T-helper 17 cell (primary cell): ENCODE data around the gene SLC14A1. TPM values are rescaled to one million over a fixed set of nuclear protein-coding genes. Genes with fewer than 3 reads are reported as not detected.
"Not testable (repeated sequence)": the region's sequence is repeated elsewhere in the genome, so short reads cannot be mapped to it uniquely, and the experiment has no call there.

Experiments used
- ATAC-seq: fragments of 150-1000 bp; cut with Tn5 transposase; 2 replicates; pipeline ENCODE4 v1.10.0; 2021; ENCODE audit warnings: mild to moderate bottlenecking, moderate library complexity
- DNase-seq, 3 donors: peaks; one replicate each; pipeline versions ENCODE4 v3.0.0 to v3.0.0-alpha.2; 2020 to 2021
- H3K9me3 ChIP-seq: one replicate; pipeline ENCODE4 v1.7.0; 2013; ENCODE audit warnings: low read length, mild to moderate bottlenecking; ENCODE audit not compliant: control insufficient read depth, poor library complexity, severe bottlenecking
- H3K27ac Mint-ChIP-seq: one replicate; pipeline ENCODE4 v1.8.0; 2022; ENCODE audit warnings: mild to moderate bottlenecking, moderate library complexity, mixed read lengths
- H3K27me3 Mint-ChIP-seq: one replicate; pipeline ENCODE4 v1.8.0; 2022; ENCODE audit warnings: mixed read lengths
- H3K36me3 Mint-ChIP-seq: one replicate; pipeline ENCODE4 v1.8.0; 2022; ENCODE audit warnings: low read depth, mixed read lengths
- H3K4me1 Mint-ChIP-seq: one replicate; pipeline ENCODE4 v1.8.0; 2022; ENCODE audit warnings: mild to moderate bottlenecking, mixed read lengths
- H3K4me3 Mint-ChIP-seq: one replicate; pipeline ENCODE4 v1.8.0; 2022; ENCODE audit warnings: mild to moderate bottlenecking, moderate library complexity, mixed read lengths
- total RNA-seq, 4 donors: library from RNA in 2 of 4; stranded (reverse) in 2 of 4; gene quantifications; one replicate each; pipeline ENCODE4 v1.2.3 and lab custom pipeline; 2022 to 2026

The SLC14A1 gene
- total RNA-seq, 2 donors from 2014 or later: 8.0 to 9.8 TPM

DNA sequence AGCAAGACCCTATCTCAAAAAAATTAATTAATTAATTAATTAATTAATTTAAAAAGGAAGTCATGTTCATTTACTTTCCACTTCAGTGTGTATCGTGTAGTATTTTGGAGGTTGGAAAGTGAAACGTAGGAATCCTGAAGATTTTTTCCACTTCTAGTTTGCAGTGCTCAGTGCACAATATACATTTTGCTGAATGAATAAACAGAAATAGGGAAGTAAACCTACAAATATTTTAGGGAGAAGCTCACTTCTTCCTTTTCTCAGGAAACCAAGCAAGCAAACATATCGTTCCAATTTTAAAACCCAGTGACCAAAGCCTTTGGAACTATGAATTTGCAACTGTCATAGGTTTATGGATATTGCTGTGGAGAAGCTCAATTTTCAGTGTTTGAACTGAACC lies 27.8 kb downstream of the SLC14A1 start:
- Mint-ChIP-seq H3K4me1 (peaks cover 2% of the 10 kb centered on the region), H3K27me3 (peaks cover 7% of the 10 kb centered on the region), H3K36me3 (peaks cover 2% of the 10 kb centered on the region), H3K27ac (no peak overlapping the region), H3K4me3 (no peak overlapping the region)
- H3K9me3 ChIP-seq: no peaks in the 10 kb centered on the region
- no peak for ATAC-seq
- no peak for DNase-seq

DNA sequence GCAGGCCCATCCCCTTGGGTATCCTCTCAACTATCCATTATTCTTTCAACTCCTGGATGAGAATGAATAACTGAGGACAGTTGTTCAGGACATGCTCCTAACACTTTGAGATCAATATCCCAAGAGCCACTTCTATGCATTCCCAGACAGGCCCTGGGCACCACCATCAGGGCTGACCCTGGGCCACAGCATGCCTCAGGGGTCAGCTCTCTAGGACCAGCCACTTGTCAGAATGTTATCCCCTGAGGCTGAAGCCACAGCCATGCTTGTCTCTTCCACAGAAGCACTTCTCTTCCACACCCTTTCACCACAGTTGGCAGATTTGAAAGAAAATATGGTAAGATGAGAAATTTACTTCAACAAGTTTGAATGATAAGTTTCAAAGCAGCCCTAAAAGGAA lies 28.7 kb downstream of the SLC14A1 start:
- ATAC-seq (no peak), DNase-seq (no peak)
- Mint-ChIP-seq H3K4me1 (peaks cover 2% of the 10 kb centered on the region), H3K36me3 (peaks cover 2% of the 10 kb centered on the region), H3K27ac (no peak overlapping the region), H3K27me3 (peaks cover 16% of the 10 kb centered on the region), H3K4me3 (no peak overlapping the region)
- no peaks in the 10 kb centered on the region for H3K9me3 ChIP-seq

DNA sequence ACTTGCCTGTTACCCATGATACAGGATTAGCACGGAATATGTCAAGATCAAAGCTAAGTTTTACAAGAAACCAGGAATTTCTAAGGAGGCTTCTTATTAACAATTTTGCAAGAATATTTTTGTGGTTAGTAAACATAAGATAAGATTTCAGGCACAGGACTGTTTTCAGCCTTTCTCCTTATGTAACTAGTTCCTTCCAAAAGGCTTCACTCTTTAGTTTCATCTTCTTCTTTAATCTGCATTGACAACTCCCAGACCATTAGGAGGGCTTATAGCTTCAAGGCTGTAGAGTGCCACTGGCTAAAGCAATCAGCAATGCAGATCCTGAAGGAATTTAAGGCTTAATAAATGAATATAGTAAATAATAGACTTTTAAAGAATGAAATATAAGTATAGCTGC lies 29.3 kb downstream of the SLC14A1 start:
- no peak overlapping the region for H3K27ac Mint-ChIP-seq
- peaks cover 2% of the 10 kb centered on the region for H3K36me3 Mint-ChIP-seq
- H3K9me3 ChIP-seq: no peaks in the 10 kb centered on the region
- peaks cover 2% of the 10 kb centered on the region for H3K4me1 Mint-ChIP-seq
- peaks cover 16% of the 10 kb centered on the region for H3K27me3 Mint-ChIP-seq
- no peak overlapping the region for H3K4me3 Mint-ChIP-seq
- DNase-seq (no peak), ATAC-seq (no peak)

DNA sequence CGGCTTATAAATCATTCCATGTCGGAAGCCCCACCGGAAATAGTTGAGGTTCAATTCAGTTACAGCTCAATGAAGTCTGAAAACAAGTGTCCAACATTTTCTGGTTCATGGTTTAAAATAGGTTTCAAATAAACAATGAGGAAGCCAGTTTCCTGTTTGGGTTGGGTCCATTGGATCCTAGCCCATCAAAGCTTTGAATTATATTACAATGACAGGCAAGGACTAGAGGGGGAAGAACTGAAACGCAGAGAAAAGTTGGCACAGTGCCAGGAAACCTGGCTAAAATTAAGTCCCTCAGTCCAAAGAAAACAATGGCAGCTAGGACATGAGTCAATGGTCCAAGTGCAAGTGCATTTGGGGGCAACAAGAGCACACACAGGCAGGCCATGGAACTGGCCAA lies 32.0 kb downstream of the SLC14A1 start:
- Mint-ChIP-seq H3K4me3 (no peak overlapping the region), H3K36me3 (peaks cover 2% of the 10 kb centered on the region), H3K27me3 (peaks cover 26% of the 10 kb centered on the region), H3K27ac (no peak overlapping the region), H3K4me1 (peaks cover 5% of the 10 kb centered on the region)
- H3K9me3 ChIP-seq: no peaks in the 10 kb centered on the region
- ATAC-seq (no peak), DNase-seq (no peak)

DNA sequence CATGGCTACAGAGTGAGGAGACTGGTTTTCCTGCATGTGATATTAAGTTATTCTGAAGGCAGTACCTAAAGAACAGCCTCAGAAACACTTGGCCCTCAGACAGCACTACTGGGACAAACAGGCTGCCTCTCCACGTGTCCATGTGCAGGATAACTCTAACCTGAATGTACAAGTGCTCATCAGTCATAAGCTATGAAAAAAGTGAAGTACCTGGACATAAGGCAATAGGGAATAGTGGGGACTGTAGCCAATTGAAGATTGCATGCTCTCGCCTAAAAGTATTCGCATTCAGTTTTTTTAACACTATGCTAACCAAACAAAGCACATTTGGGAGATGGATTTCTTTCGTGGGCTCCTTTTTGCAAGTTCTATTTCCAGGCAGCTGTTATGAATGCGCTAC lies 33.0 kb downstream of the SLC14A1 start:
- no peak for ATAC-seq

DNA sequence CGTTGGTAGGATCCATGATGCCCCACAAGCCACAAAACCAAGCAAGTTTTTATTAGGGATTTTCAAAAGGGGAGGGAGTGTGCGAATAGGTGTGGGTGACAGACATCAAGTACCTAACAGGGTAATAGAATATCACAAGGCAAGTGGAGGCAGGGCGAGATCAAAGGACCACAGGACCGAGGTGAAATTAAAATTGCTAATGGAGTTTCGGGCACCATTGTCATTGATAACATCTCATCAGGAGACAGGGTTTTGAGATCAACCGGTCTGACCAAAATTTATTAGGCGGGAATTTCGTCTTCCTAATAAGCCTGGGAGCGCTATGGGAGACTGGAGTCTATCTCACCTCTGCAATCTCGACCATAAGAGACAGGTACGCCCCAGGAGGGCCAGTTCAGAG lies 33.7 kb downstream of the SLC14A1 start:
- not testable (repeated sequence) for DNase-seq, H3K27ac Mint-ChIP-seq, H3K36me3 Mint-ChIP-seq, H3K4me1 Mint-ChIP-seq, H3K4me3 Mint-ChIP-seq, ATAC-seq, H3K9me3 ChIP-seq
- H3K27me3 Mint-ChIP-seq: peaks cover 31% of the 10 kb centered on the region

More for the DNA sequence above, 33.0 kb downstream of the SLC14A1 start:
- H3K9me3 ChIP-seq: no peaks in the 10 kb centered on the region
- peaks cover 2% of the 10 kb centered on the region for H3K36me3 Mint-ChIP-seq
- peaks cover 5% of the 10 kb centered on the region for H3K4me1 Mint-ChIP-seq
- H3K27me3 Mint-ChIP-seq: peaks cover 31% of the 10 kb centered on the region
- H3K4me3 Mint-ChIP-seq: no peak overlapping the region
- no peak overlapping the region for H3K27ac Mint-ChIP-seq
- no peak for DNase-seq

DNA sequence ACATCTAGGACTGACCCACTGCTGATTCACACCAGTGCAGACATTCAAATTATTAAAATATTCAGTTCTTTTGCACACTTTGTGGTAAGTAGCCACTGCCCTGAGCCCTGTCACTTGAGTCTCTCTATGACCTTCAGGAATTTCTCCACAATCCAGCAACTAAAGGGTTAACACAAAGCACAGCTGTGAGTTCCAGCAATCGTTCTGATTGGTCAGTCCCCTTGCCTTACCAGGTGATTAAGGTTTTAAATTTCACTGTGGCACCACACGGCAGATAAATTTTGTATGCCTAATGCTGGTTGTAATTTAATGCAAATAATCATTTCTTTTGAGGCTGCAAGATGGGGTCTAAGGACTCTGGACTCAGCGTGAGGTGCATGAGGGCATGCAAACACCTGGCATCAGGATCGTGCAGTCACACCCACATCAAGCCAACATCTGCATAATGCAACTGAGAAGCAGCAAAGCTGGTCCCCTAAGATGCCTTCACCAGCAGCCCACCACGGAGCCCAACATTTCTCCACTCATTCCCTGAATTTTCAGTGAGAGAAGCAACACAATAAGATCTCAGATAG lies 36.6 kb downstream of the SLC14A1 start:
- Mint-ChIP-seq H3K4me3 (no peak overlapping the region), H3K36me3 (no peaks in the 10 kb centered on the region), H3K27me3 (peaks cover 31% of the 10 kb centered on the region), H3K27ac (no peak overlapping the region), H3K4me1 (peaks cover 6% of the 10 kb centered on the region)
- no peak for ATAC-seq
- H3K9me3 ChIP-seq: no peaks in the 10 kb centered on the region
- no peak for DNase-seq

DNA sequence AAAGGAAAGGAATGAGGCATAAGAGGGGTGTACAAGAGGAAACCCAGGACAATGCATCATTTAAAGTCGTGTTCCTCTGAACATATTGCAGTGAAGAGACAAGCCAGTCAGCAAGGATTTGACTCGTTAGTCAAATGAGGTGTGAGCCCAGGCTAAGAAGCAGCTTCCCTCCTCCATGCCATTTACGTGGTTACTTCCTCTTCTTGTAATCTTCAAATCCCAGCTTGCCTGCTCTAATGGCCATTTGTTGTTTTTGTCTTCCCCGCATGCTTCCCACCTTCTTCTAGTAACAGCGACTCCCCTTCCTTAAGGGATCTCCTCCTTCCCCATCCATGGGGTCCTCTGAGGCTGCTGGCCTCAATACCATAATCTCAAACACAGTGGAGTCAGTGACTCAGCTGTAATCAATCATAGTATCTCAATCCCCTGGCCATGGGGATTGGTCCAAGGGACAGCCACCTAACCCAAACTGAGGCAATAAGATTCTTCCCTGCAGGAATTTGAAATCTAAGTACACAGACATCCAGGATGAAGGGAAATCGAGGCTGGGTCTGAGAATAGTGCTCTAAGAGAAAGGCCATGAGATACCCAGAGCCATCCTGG lies 37.6 kb downstream of the SLC14A1 start:
- DNase-seq: no peak
- no peak overlapping the region for H3K27ac Mint-ChIP-seq
- ATAC-seq: no peak

DNA sequence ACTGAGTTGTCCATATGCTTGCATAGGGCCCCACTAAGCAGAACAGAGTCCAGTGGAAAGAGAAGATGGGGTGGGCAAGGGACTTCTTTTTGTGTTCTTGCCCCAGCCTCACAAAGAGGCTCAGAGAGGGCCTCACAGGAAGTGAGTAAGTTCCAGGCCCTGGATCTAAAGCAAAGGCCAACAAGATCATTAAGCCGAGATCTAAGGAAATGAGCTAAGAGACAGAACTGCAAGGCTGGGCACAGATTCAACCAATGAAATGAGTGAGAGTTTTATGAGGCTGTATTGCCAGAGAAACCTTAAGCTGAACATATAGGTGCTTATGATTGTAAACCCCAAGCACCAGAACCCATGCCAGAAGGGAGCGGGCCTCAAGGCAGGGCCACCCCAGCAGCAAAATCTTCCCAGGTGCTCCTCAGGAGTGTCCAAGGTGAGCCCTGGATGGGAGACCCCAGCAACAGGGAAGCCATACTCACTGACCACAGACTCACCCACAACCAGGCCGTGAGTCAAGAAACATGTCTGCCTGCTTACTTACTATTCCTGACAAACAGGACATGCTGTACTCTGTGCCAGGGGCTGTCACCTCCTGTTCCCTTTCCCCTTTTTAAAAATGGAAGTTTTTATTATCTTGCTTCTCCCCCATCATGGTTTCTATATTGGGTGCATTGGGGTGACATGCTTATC lies 40.2 kb downstream of the SLC14A1 start:
- Mint-ChIP-seq H3K27me3 (peaks cover 25% of the 10 kb centered on the region), H3K27ac (no peak overlapping the region), H3K4me3 (no peak overlapping the region), H3K36me3 (no peaks in the 10 kb centered on the region), H3K4me1 (peaks cover 6% of the 10 kb centered on the region)
- no peak for ATAC-seq
- DNase-seq: no peak
- H3K9me3 ChIP-seq: no peaks in the 10 kb centered on the region

More for the DNA sequence above, 37.6 kb downstream of the SLC14A1 start:
- no peaks in the 10 kb centered on the region for H3K9me3 ChIP-seq
- Mint-ChIP-seq H3K4me3 (no peak overlapping the region), H3K27me3 (peaks cover 25% of the 10 kb centered on the region), H3K4me1 (peaks cover 6% of the 10 kb centered on the region), H3K36me3 (no peaks in the 10 kb centered on the region)

DNA sequence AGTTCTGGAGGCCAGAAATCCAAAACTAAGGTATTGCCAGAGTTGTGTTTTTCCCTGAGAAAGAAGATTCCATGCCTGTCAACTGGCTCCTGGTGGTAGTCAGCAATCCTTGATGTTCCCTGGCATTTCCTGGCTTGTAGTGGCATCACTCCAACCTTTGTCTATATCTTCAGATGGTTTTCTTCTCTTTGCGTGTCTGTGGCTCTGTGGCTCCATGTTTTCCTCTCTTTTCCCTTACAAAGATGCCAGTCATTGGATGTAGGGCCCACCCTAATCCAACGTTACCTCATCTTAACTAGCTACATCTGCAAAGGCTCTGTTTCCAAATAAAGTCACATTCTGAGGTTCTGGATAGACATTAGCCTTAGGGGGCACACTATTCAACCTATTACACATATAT lies 41.8 kb downstream of the SLC14A1 start:
- peaks cover 2% of the 10 kb centered on the region for H3K36me3 Mint-ChIP-seq
- DNase-seq (no peak), ATAC-seq (no peak)
- H3K27ac Mint-ChIP-seq: no peak overlapping the region
- no peaks in the 10 kb centered on the region for H3K9me3 ChIP-seq
- H3K4me1 Mint-ChIP-seq: peaks cover 3% of the 10 kb centered on the region
- peaks cover 16% of the 10 kb centered on the region for H3K27me3 Mint-ChIP-seq
- no peak overlapping the region for H3K4me3 Mint-ChIP-seq

DNA sequence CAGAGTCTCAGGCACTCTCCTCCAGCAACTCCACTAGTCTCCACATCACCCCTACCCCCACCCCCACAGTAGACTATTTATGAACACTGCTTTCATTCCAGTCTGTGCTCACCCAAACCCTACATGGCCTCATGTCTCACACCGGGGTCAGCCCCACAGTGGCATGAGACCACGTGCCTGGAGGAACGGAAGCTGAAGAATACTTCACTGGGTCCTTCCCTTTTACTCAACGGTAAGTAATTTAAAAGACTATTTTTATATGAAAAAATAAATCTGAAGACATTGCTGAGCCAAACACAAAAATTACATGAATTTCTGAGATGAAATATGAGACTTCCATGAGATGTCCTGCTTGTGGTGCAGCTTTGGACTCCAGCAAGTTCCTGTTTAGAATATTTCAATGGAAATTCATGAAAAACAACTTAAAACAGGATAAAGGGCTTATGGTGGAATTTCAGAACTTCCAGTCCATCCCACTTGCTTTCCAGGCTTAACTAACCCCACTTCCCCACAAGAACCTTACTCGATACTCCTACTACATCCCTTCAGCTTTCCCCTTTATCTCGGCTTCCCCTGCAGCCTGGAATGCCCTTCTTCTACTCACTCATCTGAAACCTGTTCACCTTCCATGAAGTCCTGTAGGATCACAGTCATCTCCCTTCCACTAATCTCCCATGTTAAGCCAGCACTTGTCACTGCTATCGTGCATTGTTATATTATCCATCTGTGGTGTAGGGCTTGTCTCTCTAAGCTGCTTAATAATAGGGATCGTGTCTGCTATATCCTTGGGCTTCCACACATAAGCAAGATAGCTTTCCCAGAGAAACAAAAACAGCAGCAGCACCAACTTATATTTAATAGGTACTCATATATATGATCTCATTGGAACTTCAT lies 47.9 kb downstream of the SLC14A1 start:
- Mint-ChIP-seq H3K36me3 (peaks cover 2% of the 10 kb centered on the region), H3K4me1 (peaks cover 25% of the 10 kb centered on the region), H3K4me3 (no peak overlapping the region), H3K27ac (peak overlapping the region; percentile 0), H3K27me3 (peaks cover 10% of the 10 kb centered on the region)
- no peaks in the 10 kb centered on the region for H3K9me3 ChIP-seq
- no peak for DNase-seq
- ATAC-seq: no peak

DNA sequence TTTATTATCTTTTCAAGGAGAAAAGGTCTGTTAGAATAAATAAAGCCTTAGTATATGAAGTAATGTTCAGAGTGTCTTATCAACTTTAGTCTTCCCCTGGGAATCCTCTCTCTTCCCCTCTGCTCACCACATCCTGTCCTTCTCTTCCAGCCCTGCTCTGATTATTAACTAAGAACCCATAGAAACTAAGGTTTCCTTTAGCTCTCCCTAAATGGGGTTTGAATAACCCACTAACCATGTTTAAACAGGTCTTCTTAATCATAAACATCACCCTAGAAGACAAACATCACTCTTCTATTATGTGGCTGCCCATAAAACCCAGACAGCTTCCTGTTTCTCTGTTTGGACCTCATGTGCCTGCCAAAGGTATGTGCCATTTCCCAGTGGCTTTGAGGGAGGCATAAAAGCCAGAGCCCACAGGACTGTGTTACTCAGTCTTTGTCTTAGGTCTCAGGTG lies 50.1 kb downstream of the SLC14A1 start:
- Mint-ChIP-seq H3K27ac (peak overlapping the region; percentile 77), H3K4me1 (peaks cover 25% of the 10 kb centered on the region)
- ATAC-seq: peak; percentile 70

DNA sequence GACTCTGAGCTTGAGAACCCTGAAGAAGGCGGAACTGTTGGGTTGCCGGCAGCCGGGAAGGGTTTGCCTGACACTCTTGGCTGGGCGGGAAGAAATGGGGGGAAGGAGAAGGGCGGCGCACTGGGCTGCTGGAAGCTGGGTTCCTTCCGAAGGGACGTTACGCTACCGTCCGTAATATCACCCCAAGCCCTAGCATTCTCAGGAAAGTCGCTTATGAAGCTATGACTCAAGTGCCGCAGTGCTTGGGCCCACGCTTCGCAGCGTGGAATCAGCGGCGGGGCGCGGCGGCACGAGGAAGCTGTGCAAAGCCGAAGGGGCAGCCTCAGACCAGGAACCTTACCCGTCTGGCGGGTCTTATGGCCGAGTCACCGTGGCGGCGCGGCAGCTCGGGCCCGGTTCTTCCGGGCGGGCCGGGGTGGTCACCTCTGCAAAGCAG lies 51.3 kb downstream of the SLC14A1 start:
- Mint-ChIP-seq H3K4me3 (peak overlapping the region; percentile 90), H3K27ac (peak overlapping the region; percentile 77), H3K27me3 (peaks cover 4% of the 10 kb centered on the region), H3K4me1 (peaks cover 25% of the 10 kb centered on the region), H3K36me3 (no peaks in the 10 kb centered on the region)
- ATAC-seq (peak; percentile 78), DNase-seq (peak; percentile 9 to 35 (median 12))
- no peaks in the 10 kb centered on the region for H3K9me3 ChIP-seq

More for the DNA sequence above, 50.1 kb downstream of the SLC14A1 start:
- no peak for DNase-seq
- H3K27me3 Mint-ChIP-seq: no peaks in the 10 kb centered on the region
- H3K9me3 ChIP-seq: no peaks in the 10 kb centered on the region
- H3K4me3 Mint-ChIP-seq: peak overlapping the region; percentile 90
- H3K36me3 Mint-ChIP-seq: peaks cover 2% of the 10 kb centered on the region
